ENCODE measurements around the gene RBMS3. TPM values are rescaled to one million over a fixed set of nuclear protein-coding genes. Genes with fewer than 3 reads are reported as not detected.

Gene RBMS3
- total RNA-seq, 1 experiment from 2014 or later: 8.7 TPM

DNA sequence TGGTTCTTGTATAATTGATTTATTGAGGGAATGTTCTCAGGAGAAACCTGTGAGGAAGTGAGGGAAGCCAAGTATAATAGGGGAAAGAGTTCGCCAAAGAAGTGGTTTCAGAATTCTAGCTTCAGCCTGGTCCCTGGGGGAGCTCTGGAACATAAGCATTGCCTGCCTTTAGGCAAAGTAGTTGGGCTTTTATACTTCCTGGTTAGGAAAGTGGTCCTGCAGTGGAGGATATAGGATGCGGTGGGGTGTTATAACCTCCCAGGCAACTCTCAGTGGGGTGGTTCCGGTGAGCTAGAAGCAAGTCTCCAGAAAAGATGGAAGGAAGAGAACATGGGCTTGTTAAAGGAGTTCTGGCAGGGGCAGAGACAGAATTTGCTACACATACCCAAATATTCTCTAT is 22.7 kb upstream of the RBMS3 start:
- peak; percentile 60 for ATAC-seq
- ChIA-PET POLR2A (no interaction called here), CTCF (interaction anchor here (0.8 kb wide), 1 partner anchor 342 kb away, joined by 3 read pairs; no protein-coding TSS in a partner anchor)
- Mint-ChIP-seq H3K27ac (no peak overlapping the region), H3K4me1 (peaks cover 6% of the 10 kb centered on the region), H3K4me3 (no peak overlapping the region), H3K36me3 (no peaks in the 10 kb centered on the region), H3K9me3 (no peaks in the 10 kb centered on the region), H3K27me3 (ENCODE audit: low read depth) (no peaks in the 10 kb centered on the region)
- no peak for DNase-seq (ENCODE audit: low spot score)
- no peak for TF ChIP-seq GRHL2 (CRISPR knock-in tag; IDR thresholded peaks at IDR 0.05; ENCODE audit: insufficient replicate concordance, severe bottlenecking)
- no peak for TF ChIP-seq PRRX2 (CRISPR knock-in tag; IDR thresholded peaks at IDR 0.05)
- no peak for TF ChIP-seq NFATC4 (CRISPR knock-in tag; IDR thresholded peaks at IDR 0.05)
- TF ChIP-seq ZNF219 (CRISPR knock-in tag; IDR thresholded peaks at IDR 0.05; ENCODE audit: borderline replicate concordance): no peak
- TF ChIP-seq, protein P1, sequence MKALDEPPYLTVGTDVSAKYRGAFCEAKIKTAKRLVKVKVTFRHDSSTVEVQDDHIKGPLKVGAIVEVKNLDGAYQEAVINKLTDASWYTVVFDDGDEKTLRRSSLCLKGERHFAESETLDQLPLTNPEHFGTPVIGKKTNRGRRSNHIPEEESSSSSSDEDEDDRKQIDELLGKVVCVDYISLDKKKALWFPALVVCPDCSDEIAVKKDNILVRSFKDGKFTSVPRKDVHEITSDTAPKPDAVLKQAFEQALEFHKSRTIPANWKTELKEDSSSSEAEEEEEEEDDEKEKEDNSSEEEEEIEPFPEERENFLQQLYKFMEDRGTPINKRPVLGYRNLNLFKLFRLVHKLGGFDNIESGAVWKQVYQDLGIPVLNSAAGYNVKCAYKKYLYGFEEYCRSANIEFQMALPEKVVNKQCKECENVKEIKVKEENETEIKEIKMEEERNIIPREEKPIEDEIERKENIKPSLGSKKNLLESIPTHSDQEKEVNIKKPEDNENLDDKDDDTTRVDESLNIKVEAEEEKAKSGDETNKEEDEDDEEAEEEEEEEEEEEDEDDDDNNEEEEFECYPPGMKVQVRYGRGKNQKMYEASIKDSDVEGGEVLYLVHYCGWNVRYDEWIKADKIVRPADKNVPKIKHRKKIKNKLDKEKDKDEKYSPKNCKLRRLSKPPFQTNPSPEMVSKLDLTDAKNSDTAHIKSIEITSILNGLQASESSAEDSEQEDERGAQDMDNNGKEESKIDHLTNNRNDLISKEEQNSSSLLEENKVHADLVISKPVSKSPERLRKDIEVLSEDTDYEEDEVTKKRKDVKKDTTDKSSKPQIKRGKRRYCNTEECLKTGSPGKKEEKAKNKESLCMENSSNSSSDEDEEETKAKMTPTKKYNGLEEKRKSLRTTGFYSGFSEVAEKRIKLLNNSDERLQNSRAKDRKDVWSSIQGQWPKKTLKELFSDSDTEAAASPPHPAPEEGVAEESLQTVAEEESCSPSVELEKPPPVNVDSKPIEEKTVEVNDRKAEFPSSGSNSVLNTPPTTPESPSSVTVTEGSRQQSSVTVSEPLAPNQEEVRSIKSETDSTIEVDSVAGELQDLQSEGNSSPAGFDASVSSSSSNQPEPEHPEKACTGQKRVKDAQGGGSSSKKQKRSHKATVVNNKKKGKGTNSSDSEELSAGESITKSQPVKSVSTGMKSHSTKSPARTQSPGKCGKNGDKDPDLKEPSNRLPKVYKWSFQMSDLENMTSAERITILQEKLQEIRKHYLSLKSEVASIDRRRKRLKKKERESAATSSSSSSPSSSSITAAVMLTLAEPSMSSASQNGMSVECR (CRISPR knock-in tag; IDR thresholded peaks at IDR 0.05; ENCODE audit: borderline replicate concordance): no peak
- TF ChIP-seq CREM (CRISPR knock-in tag; IDR thresholded peaks at IDR 0.05): no peak
- TF ChIP-seq SMAD3 (CRISPR knock-in tag; IDR thresholded peaks at IDR 0.05; ENCODE audit: borderline replicate concordance): no peak
- no peak for TF ChIP-seq ATF2 (CRISPR knock-in tag; IDR thresholded peaks at IDR 0.05; ENCODE audit: borderline replicate concordance, low read depth)
- no peak for TF ChIP-seq TP53 (CRISPR knock-in tag; IDR thresholded peaks at IDR 0.05)
- no peak for TF ChIP-seq ZSCAN18 (CRISPR knock-in tag; IDR thresholded peaks at IDR 0.05)
- TF ChIP-seq, protein P2, sequence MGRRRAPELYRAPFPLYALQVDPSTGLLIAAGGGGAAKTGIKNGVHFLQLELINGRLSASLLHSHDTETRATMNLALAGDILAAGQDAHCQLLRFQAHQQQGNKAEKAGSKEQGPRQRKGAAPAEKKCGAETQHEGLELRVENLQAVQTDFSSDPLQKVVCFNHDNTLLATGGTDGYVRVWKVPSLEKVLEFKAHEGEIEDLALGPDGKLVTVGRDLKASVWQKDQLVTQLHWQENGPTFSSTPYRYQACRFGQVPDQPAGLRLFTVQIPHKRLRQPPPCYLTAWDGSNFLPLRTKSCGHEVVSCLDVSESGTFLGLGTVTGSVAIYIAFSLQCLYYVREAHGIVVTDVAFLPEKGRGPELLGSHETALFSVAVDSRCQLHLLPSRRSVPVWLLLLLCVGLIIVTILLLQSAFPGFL (CRISPR knock-in tag; IDR thresholded peaks at IDR 0.05; ENCODE audit: borderline replicate concordance): no peak
- no peak for TF ChIP-seq TEAD4 (CRISPR knock-in tag; IDR thresholded peaks at IDR 0.05)
- TF ChIP-seq, protein P3, sequence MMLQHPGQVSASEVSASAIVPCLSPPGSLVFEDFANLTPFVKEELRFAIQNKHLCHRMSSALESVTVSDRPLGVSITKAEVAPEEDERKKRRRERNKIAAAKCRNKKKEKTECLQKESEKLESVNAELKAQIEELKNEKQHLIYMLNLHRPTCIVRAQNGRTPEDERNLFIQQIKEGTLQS (CRISPR knock-in tag; conservative IDR thresholded peaks at IDR 0.05): no peak
- no peak for TF ChIP-seq CBFB (CRISPR knock-in tag; IDR thresholded peaks at IDR 0.05; ENCODE audit: low read depth)
- no peak for TF ChIP-seq JAZF1 (CRISPR knock-in tag; IDR thresholded peaks at IDR 0.05)
- TF ChIP-seq ZNF532 (CRISPR knock-in tag; IDR thresholded peaks at IDR 0.05; ENCODE audit: borderline replicate concordance): no peak
- TF ChIP-seq ZNF425 (CRISPR knock-in tag; conservative IDR thresholded peaks at IDR 0.05): no peak
- TF ChIP-seq ZBTB21 (CRISPR knock-in tag; IDR thresholded peaks at IDR 0.05; ENCODE audit: borderline replicate concordance): no peak

Data from WTC11 (cell line).